ENCODE data around the gene HECTD4.

- TF ChIP-seq EZH2 (IDR thresholded peaks at IDR 0.05; ENCODE audit: borderline replicate concordance, low read length): no peak
- TF ChIP-seq, protein P1, sequence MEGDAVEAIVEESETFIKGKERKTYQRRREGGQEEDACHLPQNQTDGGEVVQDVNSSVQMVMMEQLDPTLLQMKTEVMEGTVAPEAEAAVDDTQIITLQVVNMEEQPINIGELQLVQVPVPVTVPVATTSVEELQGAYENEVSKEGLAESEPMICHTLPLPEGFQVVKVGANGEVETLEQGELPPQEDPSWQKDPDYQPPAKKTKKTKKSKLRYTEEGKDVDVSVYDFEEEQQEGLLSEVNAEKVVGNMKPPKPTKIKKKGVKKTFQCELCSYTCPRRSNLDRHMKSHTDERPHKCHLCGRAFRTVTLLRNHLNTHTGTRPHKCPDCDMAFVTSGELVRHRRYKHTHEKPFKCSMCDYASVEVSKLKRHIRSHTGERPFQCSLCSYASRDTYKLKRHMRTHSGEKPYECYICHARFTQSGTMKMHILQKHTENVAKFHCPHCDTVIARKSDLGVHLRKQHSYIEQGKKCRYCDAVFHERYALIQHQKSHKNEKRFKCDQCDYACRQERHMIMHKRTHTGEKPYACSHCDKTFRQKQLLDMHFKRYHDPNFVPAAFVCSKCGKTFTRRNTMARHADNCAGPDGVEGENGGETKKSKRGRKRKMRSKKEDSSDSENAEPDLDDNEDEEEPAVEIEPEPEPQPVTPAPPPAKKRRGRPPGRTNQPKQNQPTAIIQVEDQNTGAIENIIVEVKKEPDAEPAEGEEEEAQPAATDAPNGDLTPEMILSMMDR (IDR thresholded peaks at IDR 0.05; ENCODE audit: low read length): no peak
These were observed 201.8 kb downstream of the HECTD4 start for GRCh38 chr12:112180422-112180821.
